ENCODE data around the gene NFS1. TPM values are rescaled to one million over a fixed set of nuclear protein-coding genes. Genes with fewer than 3 reads are reported as not detected.

The NFS1 gene
- total RNA-seq, 1 donor from 2014 or later = 8.9 TPM

Other genes starting within 250 kb of the NFS1 start
- gene CEP250, start 243.8 kb downstream of the NFS1 start, total RNA-seq = 6.2 and 7.6 TPM in 2 replicates
- gene C20orf173, start 169.7 kb downstream of the NFS1 start, total RNA-seq = not detected in 2 replicates
- 280 and 434 TPM in 2 replicates for gene ERGIC3, start 157.3 kb downstream of the NFS1 start, total RNA-seq
- gene SPAG4, start 83.5 kb downstream of the NFS1 start, total RNA-seq = 12.6 and 19.0 TPM in 2 replicates
- 118 and 130 TPM in 2 replicates for gene CPNE1, start 34.5 kb downstream of the NFS1 start, total RNA-seq
- 30.9 and 38.7 TPM in 2 replicates for gene RBM12, start 34.5 kb downstream of the NFS1 start, total RNA-seq
- 284 TPM in 2 replicates for gene ROMO1, start 53 bp upstream of the NFS1 start, total RNA-seq
- 231 and 313 TPM in 2 replicates for gene RBM39, start 42.9 kb upstream of the NFS1 start, total RNA-seq
- gene PHF20, start 72.7 kb upstream of the NFS1 start, total RNA-seq = 17.9 and 20.6 TPM in 2 replicates